Spleen (tissue), 13 donors: Measurements from ENCODE around the gene ARHGAP30. TPM values are rescaled to one million over a fixed set of nuclear protein-coding genes. Genes with fewer than 3 reads are reported as not detected.
"Not testable (repeated sequence)": the region's sequence is repeated elsewhere in the genome, so short reads cannot be mapped to it uniquely, and the experiment has no call there.

Experiments
- DNase-seq: peaks from one replicate; pipeline ENCODE4 v3.0.0-alpha.2; 2020
- H3K27ac ChIP-seq, 8 donors: fragments of 200-600 bp; sonication (generic) in 7 of 8; 1 replicate in 4 of 8; 2 replicates in 4 of 8; pipeline versions ENCODE4 v1.5.0 to v1.8.0; 2016 to 2021; ENCODE audit warnings: inconsistent platforms in 4 of 8, mild to moderate bottlenecking in 4 of 8, moderate library complexity in 1 of 8
- H3K27me3 ChIP-seq, 7 donors: fragments of 200-600 bp; sonication (generic) in 6 of 7; replicated peaks in 1 of 7; 1 replicate in 4 of 7; 2 replicates in 3 of 7; pipeline versions ENCODE4 v1.5.0 to v1.8.0; 2016 to 2021; ENCODE audit warnings: inconsistent platforms in 3 of 7, mild to moderate bottlenecking in 1 of 7
- H3K36me3 ChIP-seq, 6 donors: fragments of 200-600 bp; sonication (generic) in 5 of 6; 1 replicate in 4 of 6; 2 replicates in 2 of 6; pipeline versions ENCODE4 v1.5.0 to v1.8.0; 2016 to 2021; ENCODE audit warnings: inconsistent platforms in 2 of 6
- H3K4me1 ChIP-seq, 6 donors: fragments of 200-600 bp; sonication (generic) in 5 of 6; 1 replicate in 3 of 6; 2 replicates in 3 of 6; pipeline versions ENCODE4 v1.5.0 to v1.8.0; 2016 to 2021; ENCODE audit warnings: inconsistent platforms in 3 of 6
- H3K4me3 ChIP-seq, 8 donors: fragments of 200-600 bp; sonication (generic) in 7 of 8; 1 replicate in 4 of 8; 2 replicates in 4 of 8; pipeline versions ENCODE4 v1.5.0 to v1.8.0; 2016 to 2021; ENCODE audit warnings: inconsistent platforms in 4 of 8, mild to moderate bottlenecking in 4 of 8, moderate library complexity in 2 of 8
- H3K9me3 ChIP-seq, 8 donors: fragments of 200-600 bp; sonication (generic) in 7 of 8; 1 replicate in 4 of 8; 2 replicates in 4 of 8; pipeline versions ENCODE4 v1.5.0 to v1.8.0; 2016 to 2021; ENCODE audit warnings: inconsistent platforms in 4 of 8
- CTCF ChIP-seq, 11 experiments: fragments of 200-600 bp in 7 of 11; fragments of 450-650 bp in 4 of 11; sonication (generic) in 4 of 11; IDR thresholded peaks in 8 of 11; conservative IDR thresholded peaks in 3 of 11; 1 replicate in 7 of 11; 2 replicates in 4 of 11; pipeline versions ENCODE4 v1.4.0 to v1.8.0; 2016 to 2021; ENCODE audit warnings: antibody characterized with exemption in 11 of 11, inconsistent platforms in 4 of 11, mild to moderate bottlenecking in 1 of 11
- POLR2A ChIP-seq, 3 donors: fragments of 450-650 bp; IDR thresholded peaks; one replicate each; pipeline ENCODE4 v1.5.1; 2017; ENCODE audit warnings: antibody characterized with exemption in 3 of 3, mild to moderate bottlenecking in 1 of 3
- POLR2AphosphoS5 ChIP-seq, 3 donors: sonication (generic); formaldehyde crosslinking; IDR thresholded peaks; one replicate each; pipeline ENCODE4 v1.5.1; 2017; ENCODE audit warnings: antibody characterized with exemption in 3 of 3
- WGBS, 5 donors: extraction: QIAGEN DNeasy Blood & Tissue Kit in 3 of 5; methylation state at CpG; one replicate each; pipeline versions ENCODE4 v1.1.5 to v1.1.7; 2013 to 2018; 5-methylcytosine and 5-hydroxymethylcytosine counted together
- intact Hi-C: fragments of 100-400 bp; cut with DNase I; formaldehyde crosslinking; loops from one replicate; pipeline ENCODE4 v1.15.0; 2023; ENCODE audit warnings: low total_unique reads
- long read RNA-seq, 2 donors: transcript quantifications; one replicate each; lab custom pipeline, GENCODE V29; 2026
- polyA plus RNA-seq, 3 donors: library from polyadenylated mRNA; stranded (reverse); fragments of 200-250 nt; gene quantifications; one replicate each; pipeline ENCODE4 v1.2.1, GENCODE V29; 2013
- total RNA-seq, 7 donors: library from RNA; depleted of rRNA in 3 of 7; stranded (reverse); fragments of >200 nt in 3 of 7; fragmentation: NEBNext Ultra II Directional in 4 of 7; extraction: Animal tissue kit (Norgen Biotek cat#: 25700) in 4 of 7; gene quantifications; one replicate each; pipeline versions ENCODE4 v1.1.0 to v1.2.1, GENCODE V29; 2016 to 2021
- donor health status: healthy with polysubstance abuse.
- donor health status: DM: no; HTN: no; CAD: no; lungs with moderate emphysema.
- donor health status: DM: no; HTN: no; CAD: no.
- donor health status: Bipolar disorder and iron deficiency.
- donor health status: healthy.
- donor health status: DM: no; HTN: no; CAD: no.
- donor health status: DM: yes; HTN: yes; CAD: no.

ARHGAP30 gene
- total RNA-seq: 100 to 1,000 TPM; 103 to 145 (median 129) TPM
- 10 to 100 TPM; 28.8 to 81.5 (median 31.1) TPM for polyA plus RNA-seq
- long read RNA-seq, donor 1, full-length matches to known transcripts: 2 of 2 reads
- long read RNA-seq, donor 1, partial matches to known transcripts: 0 of 2 reads
- long read RNA-seq, donor 1, other reads (novel, unspliced or antisense): 0 of 2 reads
- long read RNA-seq, donor 2, full-length matches to known transcripts: 8 of 13 reads
- long read RNA-seq, donor 2, partial matches to known transcripts: 5 of 13 reads
- long read RNA-seq, donor 2, other reads (novel, unspliced or antisense): 0 of 13 reads

- Histone ChIP-seq H3K4me3 (peak within 1 kb of the TSS; percentile 43 to 96 (median 79)), H3K27ac (peak within 1 kb of the TSS; percentile 73 to 99 (median 96)), H3K27me3 (no peaks in the 10 kb centered on the region), H3K9me3 (no peaks in the 10 kb centered on the region), H3K36me3 (peaks cover 0 to 26% (median 0%) of the 10 kb centered on the region in 6 donors), H3K4me1 (peaks cover 16 to 70% (median 60%) of the 10 kb centered on the region in 6 donors)
- intact Hi-C loops: no loop called here
- DNase-seq: peak; percentile 97
- 11 to 42% (median 16%) methylated on average over 6 to 9 of the region's 9 CpGs for WGBS, 5 donors
- TF ChIP-seq POLR2A (IDR thresholded peaks at IDR 0.05) (peak in 2 of 3 donors; percentile 27 to 29), CTCF (IDR thresholded peaks at IDR 0.05 in 8 of 11, conservative IDR thresholded peaks at IDR 0.05 in 3 of 11) (peak in 1 of 11 experiments; percentile 25), POLR2AphosphoS5 (IDR thresholded peaks at IDR 0.05) (peak; percentile 91 to 96 (median 95))
These were observed at the start of gene ARHGAP30 for GRCh38 chr1:161069731-161070270. ARHGAP30 (minus strand) TSS chr1:161069891; CDS start chr1:161069624, 267 bp downstream.

- Histone ChIP-seq H3K4me1 (peaks cover 47 to 94% (median 88%) of the 10 kb centered on the region in 6 donors), H3K36me3 (peaks cover 0 to 51% (median 28%) of the 10 kb centered on the region in 6 donors), H3K27ac (peak within 1 kb of the TSS; percentile 86 to 98 (median 94)), H3K4me3 (peak within 1 kb of the TSS; percentile 86 to 100 (median 98)), H3K9me3 (no peaks in the 10 kb centered on the region), H3K27me3 (no peaks in the 10 kb centered on the region)
- WGBS, 5 donors: 0 to 1% (median 0%) methylated on average over 45 to 58 of the region's 58 CpGs
- peak; percentile 64 to 77 (median 65) for TF ChIP-seq POLR2A (IDR thresholded peaks at IDR 0.05)
- peak in 3 of 11 experiments; percentile 8 to 41 (median 16) for TF ChIP-seq CTCF (IDR thresholded peaks at IDR 0.05 in 8 of 11, conservative IDR thresholded peaks at IDR 0.05 in 3 of 11)
- peak; percentile 98 to 100 (median 99) for TF ChIP-seq POLR2AphosphoS5 (IDR thresholded peaks at IDR 0.05)
- intact Hi-C loops: no loop called here
- DNase-seq: peak; percentile 97
These were observed 48.3 kb upstream of the ARHGAP30 start, which contains the start of the genes NIT1 and PFDN2 for GRCh38 chr1:161117759-161118581. NIT1 (plus strand) TSS chr1:161118105; CDS start chr1:161118177, 72 bp downstream. PFDN2 (minus strand) TSS chr1:161118037; CDS start chr1:161118026, 11 bp downstream.

- H3K27ac ChIP-seq, DNase-seq, H3K9me3 ChIP-seq, intact Hi-C loops, H3K27me3 ChIP-seq: not testable (repeated sequence)
- WGBS, 5 donors: 83 to 93% (median 89%) methylated on average over 5 to 6 of the region's 6 CpGs
- Histone ChIP-seq H3K4me1 (peaks cover 53 to 94% (median 90%) of the 10 kb centered on the region in 6 donors), H3K36me3 (peaks cover 0 to 31% (median 9%) of the 10 kb centered on the region in 6 donors), H3K4me3 (peak overlapping the region in 1 of 8 donors; percentile 86)
These were observed 46.3 kb upstream of the ARHGAP30 start for GRCh38 chr1:161115961-161116360.

GRCh38 chr1:161115132-161115711 lies 45.5 kb upstream of the ARHGAP30 start:
- intact Hi-C loops: no loop called here

More at GRCh38 chr1:161115132-161115711, 45.5 kb upstream of the ARHGAP30 start:
- WGBS, 5 donors: 83 to 94% (median 89%) methylated on average over 12 of the region's 12 CpGs
- Histone ChIP-seq H3K4me3 (no peak overlapping the region), H3K27me3 (no peaks in the 10 kb centered on the region), H3K27ac (no peak overlapping the region), H3K9me3 (no peaks in the 10 kb centered on the region), H3K36me3 (peaks cover 0 to 24% (median 1%) of the 10 kb centered on the region in 6 donors), H3K4me1 (peaks cover 53 to 90% (median 83%) of the 10 kb centered on the region in 6 donors)
- TF ChIP-seq POLR2A (IDR thresholded peaks at IDR 0.05): no peak
- no peak for TF ChIP-seq CTCF (IDR thresholded peaks at IDR 0.05 in 8 of 11, conservative IDR thresholded peaks at IDR 0.05 in 3 of 11)
- TF ChIP-seq POLR2AphosphoS5 (IDR thresholded peaks at IDR 0.05): no peak
- no peak for DNase-seq
